CD4-positive, alpha-beta T cell (primary cell): ENCODE data around the gene TREM1. TPM values are rescaled to one million over a fixed set of nuclear protein-coding genes. Genes with fewer than 3 reads are reported as not detected.

ENCODE experiments used
- ATAC-seq: fragments of 200-7000 bp; cut with Tn5 transposase; one replicate; pipeline ENCODE4 v1.10.0; 2022; ENCODE audit warnings: mild to moderate bottlenecking; ENCODE audit not compliant: poor library complexity
- CTCF ChIA-PET: fragments of 350-600 bp; sonication (Branson Sonifier 250); formaldehyde crosslinking; loops from one replicate; lab custom pipeline; 2021; ENCODE audit warnings: antibody characterized with exemption, inconsistent platforms; lab: Charles Lee
- POLR2A ChIA-PET: fragments of 350-600 bp; sonication (Branson Sonifier 250); formaldehyde crosslinking; loops from one replicate; lab custom pipeline; 2021; ENCODE audit warnings: antibody characterized with exemption, inconsistent platforms; lab: Charles Lee
- DNase-seq, 14 experiments: peaks; one replicate each; pipeline ENCODE4 v3.0.0-alpha.2; 2013 to 2020; ENCODE audit warnings: mixed read lengths in 2 of 14
- H3K27ac ChIP-seq, 2 donors: one replicate each; pipeline versions ENCODE4 v1.5.1 to v1.7.0; 2013; ENCODE audit warnings: low read length in 2 of 2, low read depth in 1 of 2, mild to moderate bottlenecking in 1 of 2
- H3K27me3 ChIP-seq, 2 experiments: 1 replicate in 1 of 2; 2 replicates in 1 of 2; pipeline versions ENCODE4 v1.6.1 to v1.7.0; 2013; ENCODE audit warnings: low read length in 2 of 2, control low read depth in 1 of 2, mild to moderate bottlenecking in 1 of 2, moderate library complexity in 1 of 2; ENCODE audit not compliant: insufficient read depth in 2 of 2, control insufficient read depth in 1 of 2
- H3K36me3 ChIP-seq: one replicate; pipeline ENCODE4 v1.6.1; 2013; ENCODE audit warnings: low read length, control low read depth; ENCODE audit not compliant: insufficient read depth
- H3K4me1 ChIP-seq: one replicate; pipeline ENCODE4 v1.6.1; 2013; ENCODE audit warnings: low read length, control low read depth; ENCODE audit not compliant: insufficient read depth
- H3K4me3 ChIP-seq: one replicate; pipeline ENCODE4 v1.5.1; 2013; ENCODE audit warnings: mild to moderate bottlenecking, low read length, moderate library complexity
- H3K9me3 ChIP-seq, 2 experiments: 1 replicate in 1 of 2; 2 replicates in 1 of 2; pipeline versions ENCODE4 v1.6.1 to v1.7.0; 2013; ENCODE audit warnings: low read length in 2 of 2, mild to moderate bottlenecking in 2 of 2, control low read depth in 1 of 2, moderate library complexity in 1 of 2; ENCODE audit not compliant: control insufficient read depth in 1 of 2, insufficient read depth in 1 of 2
- H3K27ac Mint-ChIP-seq: one replicate; pipeline ENCODE4 v1.8.0; 2020; ENCODE audit warnings: mixed read lengths
- H3K27me3 Mint-ChIP-seq: one replicate; pipeline ENCODE4 v1.8.0; 2021; ENCODE audit warnings: mixed read lengths
- H3K36me3 Mint-ChIP-seq: one replicate; pipeline ENCODE4 v1.8.0; 2021; ENCODE audit warnings: low read depth, mixed read lengths
- H3K4me1 Mint-ChIP-seq: one replicate; pipeline ENCODE4 v1.8.0; 2021; ENCODE audit warnings: low read depth, mixed read lengths
- H3K4me3 Mint-ChIP-seq: one replicate; pipeline ENCODE4 v1.8.0; 2020; ENCODE audit warnings: mild to moderate bottlenecking, mixed read lengths
- H3K9me3 Mint-ChIP-seq: one replicate; pipeline ENCODE4 v1.8.0; 2020; ENCODE audit warnings: mixed read lengths
- intact Hi-C, 2 experiments: fragments of 100-400 bp; cut with DNase I in 1 of 2; cut with micrococcal nuclease in 1 of 2; formaldehyde crosslinking; loops; one replicate each; pipeline versions ENCODE4 v1.15.1 to v1.9.0; 2023 to 2025; cut with DNase I, micrococcal nuclease
- total RNA-seq, 174 experiments: library from RNA in 2 of 174; stranded (reverse) in 2 of 174; gene quantifications; one replicate each; pipeline ENCODE4 v1.2.3 and lab custom pipeline; 2021 to 2026
- TF ChIP-seq, protein P1 (sequence below): fragments of 200-600 bp; IDR thresholded peaks from one replicate; pipeline ENCODE4 v1.8.0; 2022; ENCODE audit warnings: antibody characterized with exemption, mild to moderate bottlenecking

The TREM1 gene
- total RNA-seq, 2 experiments from 2014 or later = 1.8 to 2.8 TPM

DNA sequence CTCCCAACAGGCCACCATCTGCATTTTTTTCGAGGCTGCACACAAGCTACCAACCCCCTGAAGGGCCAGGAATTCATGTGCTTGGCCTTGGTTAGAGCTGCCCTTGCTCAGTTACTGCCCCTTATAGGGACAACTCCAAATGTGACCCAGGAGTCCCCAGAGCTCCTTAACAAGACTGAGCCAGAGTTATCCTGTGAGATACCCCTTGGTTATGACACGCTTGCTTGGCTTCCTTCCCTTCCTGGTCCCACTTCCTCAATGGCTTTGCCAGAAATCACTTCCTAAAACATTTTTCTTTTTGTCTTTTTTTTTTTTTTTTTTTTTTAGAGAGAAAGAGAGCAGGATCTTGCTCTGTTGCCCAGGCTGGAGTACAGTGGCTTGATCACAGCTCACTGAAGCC is 8.9 kb downstream of the TREM1 start:
- POLR2A ChIA-PET = no interaction called here
- Histone ChIP-seq H3K27ac (no peak overlapping the region), H3K4me3 (no peak overlapping the region), H3K4me1 (peaks cover 6% of the 10 kb centered on the region), H3K27me3 (no peaks in the 10 kb centered on the region), H3K36me3 (no peaks in the 10 kb centered on the region), H3K9me3 (no peaks in the 10 kb centered on the region)
- ATAC-seq (no peak), DNase-seq (peak in 1 of 14 experiments; percentile 15)
- CTCF ChIA-PET = no interaction called here
- intact Hi-C loops = no loop called here
- H3K27ac Mint-ChIP-seq = no peak overlapping the region
- no peak overlapping the region for H3K4me3 Mint-ChIP-seq
- peaks cover 10% of the 10 kb centered on the region for H3K4me1 Mint-ChIP-seq
- TF ChIP-seq, protein P1, sequence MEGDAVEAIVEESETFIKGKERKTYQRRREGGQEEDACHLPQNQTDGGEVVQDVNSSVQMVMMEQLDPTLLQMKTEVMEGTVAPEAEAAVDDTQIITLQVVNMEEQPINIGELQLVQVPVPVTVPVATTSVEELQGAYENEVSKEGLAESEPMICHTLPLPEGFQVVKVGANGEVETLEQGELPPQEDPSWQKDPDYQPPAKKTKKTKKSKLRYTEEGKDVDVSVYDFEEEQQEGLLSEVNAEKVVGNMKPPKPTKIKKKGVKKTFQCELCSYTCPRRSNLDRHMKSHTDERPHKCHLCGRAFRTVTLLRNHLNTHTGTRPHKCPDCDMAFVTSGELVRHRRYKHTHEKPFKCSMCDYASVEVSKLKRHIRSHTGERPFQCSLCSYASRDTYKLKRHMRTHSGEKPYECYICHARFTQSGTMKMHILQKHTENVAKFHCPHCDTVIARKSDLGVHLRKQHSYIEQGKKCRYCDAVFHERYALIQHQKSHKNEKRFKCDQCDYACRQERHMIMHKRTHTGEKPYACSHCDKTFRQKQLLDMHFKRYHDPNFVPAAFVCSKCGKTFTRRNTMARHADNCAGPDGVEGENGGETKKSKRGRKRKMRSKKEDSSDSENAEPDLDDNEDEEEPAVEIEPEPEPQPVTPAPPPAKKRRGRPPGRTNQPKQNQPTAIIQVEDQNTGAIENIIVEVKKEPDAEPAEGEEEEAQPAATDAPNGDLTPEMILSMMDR = no peak
- no peaks in the 10 kb centered on the region for H3K36me3 Mint-ChIP-seq
- peaks cover 3% of the 10 kb centered on the region for H3K27me3 Mint-ChIP-seq
- no peaks in the 10 kb centered on the region for H3K9me3 Mint-ChIP-seq

DNA sequence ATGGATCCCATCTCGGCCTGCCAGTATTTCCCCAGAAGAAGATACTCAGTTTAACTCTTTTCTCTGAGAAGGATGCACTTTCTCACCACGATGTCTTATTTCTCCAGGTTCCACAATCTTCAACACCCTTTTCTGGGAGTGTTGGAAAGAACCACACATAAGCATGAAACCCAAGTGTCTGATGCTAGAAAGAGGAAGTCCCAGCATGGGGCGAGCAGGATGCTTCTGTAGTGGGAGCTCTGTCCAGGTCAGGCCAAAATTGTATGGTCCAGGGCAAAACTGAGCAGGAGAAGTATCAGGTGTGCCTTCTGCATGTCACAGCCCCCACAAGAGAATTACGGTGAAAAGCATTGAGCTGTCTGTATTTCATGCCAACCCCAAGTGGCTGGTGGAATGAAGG is 11.0 kb downstream of the TREM1 start:
- TF ChIP-seq, protein P1 = no peak
- no peaks in the 10 kb centered on the region for H3K36me3 Mint-ChIP-seq
- Histone ChIP-seq H3K36me3 (no peaks in the 10 kb centered on the region), H3K4me3 (no peak overlapping the region), H3K27me3 (no peaks in the 10 kb centered on the region), H3K9me3 (no peaks in the 10 kb centered on the region), H3K27ac (no peak overlapping the region), H3K4me1 (peaks cover 16% of the 10 kb centered on the region)
- H3K4me3 Mint-ChIP-seq = no peak overlapping the region
- POLR2A ChIA-PET = no interaction called here
- ATAC-seq (no peak), DNase-seq (no peak)
- no peak overlapping the region for H3K27ac Mint-ChIP-seq
- H3K9me3 Mint-ChIP-seq = no peaks in the 10 kb centered on the region
- CTCF ChIA-PET = no interaction called here
- H3K4me1 Mint-ChIP-seq = peaks cover 10% of the 10 kb centered on the region
- intact Hi-C loops = no loop called here
- no peaks in the 10 kb centered on the region for H3K27me3 Mint-ChIP-seq

DNA sequence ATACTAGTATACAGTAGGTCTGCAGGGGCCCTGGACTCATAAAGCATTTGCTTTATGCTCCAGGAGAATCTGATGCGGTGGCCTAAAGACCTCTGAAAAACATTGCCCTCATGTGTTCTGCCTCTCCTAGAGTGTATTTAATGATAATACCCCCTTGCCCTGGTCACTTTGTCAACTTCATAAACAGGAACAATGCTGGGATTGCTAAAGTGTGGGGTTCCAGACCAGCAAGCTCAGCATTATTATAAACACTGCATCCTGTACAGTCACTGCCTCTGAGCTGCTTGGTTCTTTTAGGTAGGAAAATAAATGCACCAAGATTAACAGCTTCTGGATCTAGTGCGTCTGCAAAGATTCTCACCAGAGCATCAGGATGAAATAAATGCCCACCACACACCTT is 12.2 kb downstream of the TREM1 start:
- Mint-ChIP-seq H3K4me3 (no peak overlapping the region), H3K9me3 (no peaks in the 10 kb centered on the region), H3K27me3 (no peaks in the 10 kb centered on the region), H3K27ac (no peak overlapping the region), H3K4me1 (peaks cover 8% of the 10 kb centered on the region), H3K36me3 (no peaks in the 10 kb centered on the region)
- POLR2A ChIA-PET = no interaction called here
- no peak for ATAC-seq
- H3K27me3 ChIP-seq = no peaks in the 10 kb centered on the region
- CTCF ChIA-PET = no interaction called here
- no peak overlapping the region for H3K27ac ChIP-seq
- no peaks in the 10 kb centered on the region for H3K36me3 ChIP-seq
- peaks cover 16% of the 10 kb centered on the region for H3K4me1 ChIP-seq
- DNase-seq = no peak
- intact Hi-C loops = no loop called here
- TF ChIP-seq, protein P1 = no peak
- no peaks in the 10 kb centered on the region for H3K9me3 ChIP-seq
- no peak overlapping the region for H3K4me3 ChIP-seq
